ENCODE measurements around the gene NRG3.

DNA sequence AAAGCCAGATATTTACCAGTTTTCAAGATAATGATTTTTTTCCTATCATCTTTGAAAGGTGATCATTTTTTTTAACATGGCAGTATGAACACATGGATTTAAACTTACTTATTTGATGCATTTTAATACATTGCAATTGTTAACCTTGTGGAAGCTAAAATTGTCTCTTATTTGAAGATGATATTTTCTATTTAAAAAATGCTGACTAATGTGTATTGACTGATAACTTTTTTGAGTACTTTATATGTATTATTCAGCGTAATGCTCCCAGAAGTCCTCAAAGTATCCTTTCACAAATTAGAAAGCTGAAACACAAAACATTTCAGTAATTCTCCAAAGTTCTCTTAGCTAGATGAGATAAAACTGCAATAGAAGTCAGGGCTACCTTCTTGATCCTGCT lies 677.3 kb downstream of the NRG3 start:
- TF ChIP-seq, protein P1, sequence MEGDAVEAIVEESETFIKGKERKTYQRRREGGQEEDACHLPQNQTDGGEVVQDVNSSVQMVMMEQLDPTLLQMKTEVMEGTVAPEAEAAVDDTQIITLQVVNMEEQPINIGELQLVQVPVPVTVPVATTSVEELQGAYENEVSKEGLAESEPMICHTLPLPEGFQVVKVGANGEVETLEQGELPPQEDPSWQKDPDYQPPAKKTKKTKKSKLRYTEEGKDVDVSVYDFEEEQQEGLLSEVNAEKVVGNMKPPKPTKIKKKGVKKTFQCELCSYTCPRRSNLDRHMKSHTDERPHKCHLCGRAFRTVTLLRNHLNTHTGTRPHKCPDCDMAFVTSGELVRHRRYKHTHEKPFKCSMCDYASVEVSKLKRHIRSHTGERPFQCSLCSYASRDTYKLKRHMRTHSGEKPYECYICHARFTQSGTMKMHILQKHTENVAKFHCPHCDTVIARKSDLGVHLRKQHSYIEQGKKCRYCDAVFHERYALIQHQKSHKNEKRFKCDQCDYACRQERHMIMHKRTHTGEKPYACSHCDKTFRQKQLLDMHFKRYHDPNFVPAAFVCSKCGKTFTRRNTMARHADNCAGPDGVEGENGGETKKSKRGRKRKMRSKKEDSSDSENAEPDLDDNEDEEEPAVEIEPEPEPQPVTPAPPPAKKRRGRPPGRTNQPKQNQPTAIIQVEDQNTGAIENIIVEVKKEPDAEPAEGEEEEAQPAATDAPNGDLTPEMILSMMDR (IDR thresholded peaks at IDR 0.05), result no peak
- TF ChIP-seq POLR2A (IDR thresholded peaks at IDR 0.05), result no peak
